SKM-1 (cell line): ENCODE measurements around the gene NEUROD1.

Source experiments
- DNase-seq: peaks from one replicate; lab custom pipeline; 2025; ENCODE audit not compliant: unreplicated experiment; lab: John Stamatoyannopoulos, UW

NEUROD1 gene

GRCh38 chr2:181643151-181643550, 37.2 kb downstream of the NEUROD1 start:
- DNase-seq: no peak

- DNase-seq: no peak
These were observed 38.2 kb downstream of the NEUROD1 start for GRCh38 chr2:181642086-181642485.

- DNase-seq: no peak
These were observed 40.6 kb downstream of the NEUROD1 start for GRCh38 chr2:181639686-181640085.

- DNase-seq: no peak
These were observed 47.5 kb downstream of the NEUROD1 start for GRCh38 chr2:181632733-181633401.

GRCh38 chr2:181628590-181629585, 51.4 kb downstream of the NEUROD1 start:
- DNase-seq: no peak

GRCh38 chr2:181627545-181627944, 52.8 kb downstream of the NEUROD1 start:
- DNase-seq: no peak

- DNase-seq: no peak
These were observed 53.6 kb downstream of the NEUROD1 start for GRCh38 chr2:181626671-181627070.
